Measurements from ENCODE around the gene DEFB108B.
"Not testable (repeated sequence)": the region's sequence is repeated elsewhere in the genome, so short reads cannot be mapped to it uniquely, and the experiment has no call there.

DEFB108B gene

DNA sequence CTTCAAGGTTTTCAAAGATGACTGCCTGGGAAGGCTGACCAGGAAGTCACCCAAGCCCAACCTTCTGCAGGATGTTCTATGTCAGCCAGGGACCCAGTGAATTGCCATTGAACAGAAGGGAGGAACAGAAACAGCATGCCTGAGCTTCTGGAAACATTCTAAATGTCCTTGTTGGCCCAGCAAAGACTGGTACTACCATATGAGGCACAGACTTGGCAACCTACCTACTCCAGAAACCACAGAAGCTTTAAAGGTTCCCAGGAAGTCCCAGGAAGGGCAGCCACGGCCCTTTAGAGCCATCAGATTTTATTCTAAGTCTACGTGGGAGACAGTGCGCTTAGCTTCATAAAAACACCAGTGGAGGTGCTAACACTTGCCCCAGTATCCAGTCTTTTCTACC is 20.5 kb upstream of the DEFB108B start:
- in situ Hi-C loops (cut with MboI; ENCODE audit: low pct_unique_long_range_greater_than_20kb, low sequenced_read_pairs); DNase-seq: not testable (repeated sequence)

DNA sequence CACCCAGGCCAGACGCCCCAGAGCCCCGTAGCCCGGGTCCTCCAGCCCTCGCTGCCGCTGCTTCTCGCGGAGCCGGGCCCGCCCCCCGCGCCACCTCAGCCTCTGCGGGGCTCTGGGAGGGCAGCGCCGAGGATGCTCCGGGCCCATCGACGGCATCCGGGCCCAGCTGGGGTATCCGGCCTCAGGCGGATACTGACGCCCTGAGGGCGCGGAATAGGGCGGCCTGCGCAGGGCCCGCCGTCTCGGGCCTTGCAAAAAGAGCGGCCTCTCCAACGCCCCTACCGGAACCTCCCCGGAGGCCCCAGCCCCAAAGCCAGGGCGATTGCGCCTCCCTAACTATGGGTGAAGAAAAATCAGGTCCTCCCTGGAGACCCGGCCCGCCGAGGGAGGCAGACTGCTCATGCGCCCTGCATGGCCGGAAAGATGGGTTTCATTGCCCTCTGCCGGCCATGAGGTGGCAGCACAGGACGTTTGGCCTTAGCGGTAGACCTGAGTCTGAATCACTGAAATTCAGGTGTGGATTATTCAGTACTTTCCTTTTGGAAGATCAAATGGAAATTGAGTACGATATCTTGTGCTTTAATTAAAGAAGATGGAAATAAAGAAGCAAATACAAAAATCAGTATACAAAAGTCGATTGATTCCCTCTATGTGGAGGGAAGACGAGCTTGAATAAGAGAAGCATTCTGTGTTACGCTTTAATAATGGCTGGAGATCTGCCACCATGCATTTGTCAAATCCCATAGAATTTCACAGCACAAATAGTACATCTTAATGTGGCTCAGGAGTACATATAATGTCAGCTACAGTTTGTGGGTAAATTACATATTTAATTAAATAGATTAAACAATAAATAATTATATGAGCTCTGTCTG is 19.3 kb upstream of the DEFB108B start:
- peak; percentile 66 for DNase-seq
- in situ Hi-C loops (cut with MboI; ENCODE audit: low pct_unique_long_range_greater_than_20kb, low sequenced_read_pairs) = not testable (repeated sequence)

DNA sequence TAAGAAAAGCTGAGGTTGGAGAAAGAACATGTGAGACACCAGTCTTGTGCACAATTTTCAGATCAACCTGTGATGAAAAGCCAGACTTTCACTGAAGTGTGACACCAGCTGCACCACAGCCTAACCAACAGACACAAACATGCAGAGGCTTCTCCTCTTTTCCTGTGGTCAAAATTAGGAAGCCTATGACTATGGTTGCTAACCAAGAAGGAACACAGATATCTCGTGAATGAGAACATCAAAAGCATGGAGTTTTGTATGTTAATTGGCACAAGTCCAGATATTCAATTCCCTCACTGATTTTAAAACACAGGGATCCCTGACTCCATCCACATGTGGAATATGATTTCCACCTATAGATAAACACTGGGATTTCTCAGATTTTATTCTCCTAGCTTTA is 11.5 kb upstream of the DEFB108B start:
- in situ Hi-C loops (cut with MboI; ENCODE audit: low pct_unique_long_range_greater_than_20kb, low sequenced_read_pairs) = not testable (repeated sequence)
- DNase-seq = peak; percentile 54

DNA sequence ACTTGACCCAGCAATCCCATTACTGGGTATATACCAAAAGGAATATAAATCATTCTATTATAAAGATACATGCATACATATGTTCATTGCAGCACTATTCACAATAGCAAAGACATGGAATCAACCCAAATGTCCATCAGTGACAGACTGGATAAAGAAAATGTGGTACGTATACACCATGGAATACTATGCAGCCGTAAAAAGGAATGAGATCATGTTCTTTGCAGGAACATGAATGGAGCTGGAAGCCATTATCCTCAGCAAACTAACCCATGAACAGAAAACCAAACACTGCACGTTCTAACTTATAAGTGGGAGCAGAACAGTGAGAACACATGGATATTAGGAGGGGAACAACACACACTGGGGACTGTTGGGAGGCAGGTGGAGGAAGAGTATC is 3.8 kb upstream of the DEFB108B start:
- in situ Hi-C loops (cut with MboI; ENCODE audit: low pct_unique_long_range_greater_than_20kb, low sequenced_read_pairs); DNase-seq: not testable (repeated sequence)

DNA sequence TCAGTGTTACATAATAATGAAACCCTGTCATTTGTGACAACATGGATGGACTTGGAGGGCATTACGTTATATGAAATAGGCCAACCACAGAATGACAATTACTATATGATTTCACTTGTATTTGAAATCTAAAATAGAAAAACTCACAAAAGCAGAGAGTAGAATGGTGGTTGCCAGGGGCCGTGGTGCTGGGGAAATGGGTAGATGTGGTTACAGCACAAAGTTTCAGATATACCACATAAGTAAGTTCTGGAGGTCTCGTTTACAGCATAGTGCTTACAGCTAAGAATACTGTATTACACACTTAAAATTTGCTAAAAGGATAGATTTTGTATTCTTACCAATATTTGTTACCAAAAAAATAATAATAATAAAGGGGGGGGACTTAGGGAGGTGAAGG is 3.3 kb upstream of the DEFB108B start:
- DNase-seq; in situ Hi-C loops (cut with MboI; ENCODE audit: low pct_unique_long_range_greater_than_20kb, low sequenced_read_pairs): not testable (repeated sequence)

DNA sequence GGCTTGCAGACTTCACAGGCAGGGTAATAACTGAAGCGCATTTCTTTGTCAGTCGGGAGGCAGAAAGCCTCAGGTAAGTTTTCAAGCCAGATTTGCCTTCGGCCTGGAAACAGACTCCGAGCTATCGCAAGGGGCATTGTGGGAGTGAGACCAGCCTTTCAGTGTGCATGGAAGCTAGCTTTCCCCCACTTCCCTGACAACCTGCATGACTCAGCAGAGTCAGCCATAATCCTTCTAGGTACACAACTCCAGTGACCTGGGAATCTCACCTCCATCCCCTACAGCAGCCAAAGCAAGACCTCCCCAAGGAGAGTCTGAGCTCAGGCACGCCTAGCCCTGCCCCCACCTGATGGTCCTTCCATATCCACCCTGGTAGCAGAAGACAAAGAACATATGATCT is 9.7 kb downstream of the DEFB108B start:
- in situ Hi-C loops (cut with MboI; ENCODE audit: low pct_unique_long_range_greater_than_20kb, low sequenced_read_pairs) = not testable (repeated sequence)

DNA sequence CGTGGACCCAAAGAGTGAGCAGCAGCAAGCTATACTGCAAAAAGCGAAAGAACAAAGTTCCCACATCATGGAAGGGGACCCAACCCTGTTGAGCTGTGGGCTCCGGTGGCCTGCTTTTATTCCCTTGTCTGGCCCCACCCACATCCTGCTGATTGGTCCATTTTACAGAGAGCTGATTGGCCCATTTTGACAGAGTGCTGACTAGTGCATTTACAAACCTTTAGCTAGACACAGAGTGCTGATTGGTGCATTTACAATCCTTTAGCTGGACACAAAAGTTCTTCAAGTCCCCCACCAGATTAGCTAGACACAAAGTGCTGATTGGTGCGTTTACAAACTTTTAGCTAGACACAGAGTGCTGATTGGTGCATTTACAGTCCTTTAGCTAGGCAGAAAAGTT is 10.4 kb downstream of the DEFB108B start:
- in situ Hi-C loops (cut with MboI; ENCODE audit: low pct_unique_long_range_greater_than_20kb, low sequenced_read_pairs); DNase-seq: not testable (repeated sequence)

More for the DNA sequence above, 9.7 kb downstream of the DEFB108B start:
- not testable (repeated sequence) for DNase-seq

DNA sequence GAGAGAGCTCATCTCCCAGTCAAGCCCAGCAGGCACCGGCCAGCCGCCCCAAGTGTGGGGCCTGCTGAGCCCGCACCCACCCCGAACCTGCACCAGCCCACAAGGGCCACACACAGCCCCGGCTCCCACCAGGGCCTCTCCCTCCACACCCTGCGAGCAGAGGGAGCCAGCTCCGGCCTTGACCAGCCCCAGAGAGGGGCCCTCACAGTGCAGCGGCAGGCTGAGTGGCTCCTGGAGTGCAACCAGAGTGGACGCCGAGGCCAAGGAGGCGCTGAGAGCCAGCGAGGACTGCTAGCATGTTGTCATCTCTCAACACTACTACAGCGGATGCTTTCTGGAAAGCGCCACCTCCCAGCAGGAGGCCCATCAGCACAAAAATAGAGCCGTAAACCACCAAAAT is 10.9 kb downstream of the DEFB108B start:
- in situ Hi-C loops (cut with MboI; ENCODE audit: low pct_unique_long_range_greater_than_20kb, low sequenced_read_pairs) = no loop called here
- no peak for DNase-seq

DNA sequence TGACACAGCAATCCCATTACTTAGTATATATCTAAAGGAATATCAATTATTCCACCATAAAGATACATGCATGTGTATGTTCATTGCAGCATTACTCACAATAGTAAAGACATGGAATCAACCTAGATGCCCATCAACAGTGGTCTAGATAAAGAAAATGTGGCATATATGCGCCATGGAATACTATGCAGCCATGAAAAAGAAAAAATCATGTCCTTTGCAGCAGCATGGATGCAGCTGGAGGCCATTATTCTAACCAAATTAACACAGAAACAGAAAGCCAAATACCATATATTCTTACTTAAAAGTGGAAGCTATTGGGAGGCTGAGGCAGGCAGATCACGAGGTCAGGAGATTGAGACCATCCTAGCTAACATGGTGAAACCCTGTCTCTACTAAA is 20.9 kb downstream of the DEFB108B start:
- in situ Hi-C loops (cut with MboI; ENCODE audit: low pct_unique_long_range_greater_than_20kb, low sequenced_read_pairs); DNase-seq: not testable (repeated sequence)

DNA sequence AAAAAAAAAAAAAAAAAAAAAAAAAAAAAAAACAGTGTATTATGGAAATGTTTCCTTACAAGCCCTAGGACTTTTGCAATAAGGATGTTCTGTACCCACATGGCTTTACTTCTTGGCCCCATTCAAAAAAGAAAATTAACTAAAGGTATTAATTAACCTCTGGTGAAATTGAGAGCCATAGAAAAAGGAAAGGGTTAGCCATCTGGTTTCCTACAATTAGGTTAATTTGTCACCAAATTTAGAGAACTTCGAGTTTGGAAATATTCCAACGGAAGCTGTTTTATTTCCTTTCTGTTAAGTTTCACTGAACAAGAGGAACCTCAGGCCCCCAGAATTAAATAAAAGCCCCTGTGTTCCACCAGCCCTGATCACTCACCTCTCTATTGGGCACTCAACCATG is 22.9 kb downstream of the DEFB108B start:
- in situ Hi-C loops (cut with MboI; ENCODE audit: low pct_unique_long_range_greater_than_20kb, low sequenced_read_pairs) = not testable (repeated sequence)
- DNase-seq = peak; percentile 84

DNA sequence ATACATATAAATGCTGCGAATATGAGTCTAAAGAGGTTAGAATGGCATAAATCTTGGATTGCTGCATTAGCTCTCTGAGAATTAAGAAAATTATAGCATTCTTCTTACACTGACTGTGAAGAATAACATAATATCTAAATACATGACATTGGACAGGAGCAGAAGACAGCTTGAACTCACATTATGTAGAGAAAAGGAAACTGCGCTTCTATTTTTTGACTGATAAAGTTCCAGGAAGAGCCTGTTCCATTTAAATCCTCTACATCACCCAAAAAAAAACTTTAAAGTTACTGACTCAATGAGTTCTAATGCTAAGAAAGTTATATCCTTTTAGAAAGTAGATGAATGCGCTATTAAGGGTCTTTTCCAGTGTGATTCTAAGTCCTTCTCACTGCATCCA is 27.8 kb downstream of the DEFB108B start:
- in situ Hi-C loops (cut with MboI; ENCODE audit: low pct_unique_long_range_greater_than_20kb, low sequenced_read_pairs); DNase-seq: not testable (repeated sequence)

DNA sequence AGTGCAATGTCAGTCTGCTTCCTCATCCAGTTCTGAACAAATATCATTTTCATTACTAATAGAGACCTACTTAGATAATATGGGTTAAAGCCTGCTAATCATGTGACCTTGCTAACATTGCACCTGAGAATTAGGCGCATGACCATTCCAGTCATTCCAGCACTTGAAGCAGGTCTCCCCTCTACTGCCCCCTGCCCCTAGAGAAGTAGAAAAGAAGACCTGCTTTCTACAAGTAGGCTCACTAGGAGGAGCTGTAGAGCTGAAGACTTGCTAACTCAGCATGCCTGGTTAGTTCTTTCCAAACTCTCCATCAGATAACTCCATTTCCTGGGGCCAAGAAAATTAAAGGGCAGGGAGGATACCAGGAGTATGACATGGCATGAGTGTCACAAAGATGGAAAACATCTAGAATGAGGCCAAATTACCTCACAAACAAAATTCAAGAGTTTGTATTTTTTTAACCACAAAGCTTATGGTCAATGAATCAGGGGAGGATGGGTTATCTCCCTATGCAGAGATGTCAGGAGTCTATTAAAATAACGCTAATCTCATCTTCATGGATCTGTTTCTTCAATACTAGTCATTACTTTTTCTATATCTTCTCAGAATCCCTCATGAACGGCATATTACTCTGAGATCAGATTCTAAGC is 31.1 kb downstream of the DEFB108B start:
- in situ Hi-C loops (cut with MboI; ENCODE audit: low pct_unique_long_range_greater_than_20kb, low sequenced_read_pairs) = not testable (repeated sequence)
- peak; percentile 65 for DNase-seq

DNA sequence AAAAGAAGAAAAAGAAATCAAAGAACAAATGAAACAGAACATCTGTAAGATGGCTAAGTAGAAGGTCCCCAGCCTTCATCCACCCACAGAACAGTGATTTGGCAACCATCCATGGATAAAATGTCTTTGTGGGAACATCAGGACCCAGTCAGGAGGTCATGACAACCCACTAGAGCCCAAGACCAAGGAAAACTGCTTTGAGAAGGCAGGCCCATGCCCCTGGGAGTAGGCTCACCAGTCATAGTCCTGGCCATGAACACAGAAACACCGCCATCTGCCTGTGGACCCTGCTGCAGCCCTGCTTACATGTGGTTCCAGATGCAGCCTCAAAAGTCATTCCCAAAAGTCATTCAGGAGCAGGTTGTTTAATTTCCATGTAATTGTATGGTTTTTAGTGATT is 34.2 kb downstream of the DEFB108B start:
- in situ Hi-C loops (cut with MboI; ENCODE audit: low pct_unique_long_range_greater_than_20kb, low sequenced_read_pairs); DNase-seq: not testable (repeated sequence)

DNA sequence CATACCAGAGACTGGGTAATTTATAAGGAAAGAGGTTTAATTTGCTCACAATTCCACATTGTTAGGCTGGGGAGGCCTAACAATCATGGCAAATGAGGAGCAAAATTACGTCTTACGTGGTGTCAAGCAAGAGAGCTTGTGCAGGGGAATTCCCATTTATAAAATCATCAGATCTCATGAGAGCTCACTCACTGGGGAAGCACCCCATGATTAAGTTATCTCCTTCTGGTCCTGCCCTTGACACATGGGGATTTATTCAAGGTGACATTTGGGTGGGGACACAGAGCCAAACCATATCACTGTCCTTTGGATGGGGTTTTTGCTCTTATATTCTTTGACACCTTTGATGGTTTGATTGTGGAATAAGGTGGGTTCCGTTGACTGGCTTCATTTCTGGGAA is 36.9 kb downstream of the DEFB108B start:
- DNase-seq; in situ Hi-C loops (cut with MboI; ENCODE audit: low pct_unique_long_range_greater_than_20kb, low sequenced_read_pairs): not testable (repeated sequence)

DNA sequence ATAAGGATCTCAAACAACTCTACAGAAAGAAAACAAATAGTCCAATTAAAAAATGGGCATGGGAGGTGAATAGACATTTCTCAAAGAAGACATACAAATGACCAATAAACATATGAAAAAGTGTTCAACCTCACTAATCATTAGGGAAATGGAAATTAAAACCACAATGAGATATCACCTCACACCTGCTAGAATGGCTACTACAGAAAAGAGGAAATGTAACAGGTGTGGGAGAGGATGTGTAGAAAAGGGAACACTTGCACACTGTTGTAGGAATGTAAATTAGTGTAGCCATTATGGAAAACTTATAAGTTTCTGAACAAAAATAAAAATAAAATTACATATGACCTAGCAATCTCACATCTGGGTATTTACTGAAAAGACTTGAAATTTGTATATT is 37.7 kb downstream of the DEFB108B start:
- in situ Hi-C loops (cut with MboI; ENCODE audit: low pct_unique_long_range_greater_than_20kb, low sequenced_read_pairs) = not testable (repeated sequence)

DNA sequence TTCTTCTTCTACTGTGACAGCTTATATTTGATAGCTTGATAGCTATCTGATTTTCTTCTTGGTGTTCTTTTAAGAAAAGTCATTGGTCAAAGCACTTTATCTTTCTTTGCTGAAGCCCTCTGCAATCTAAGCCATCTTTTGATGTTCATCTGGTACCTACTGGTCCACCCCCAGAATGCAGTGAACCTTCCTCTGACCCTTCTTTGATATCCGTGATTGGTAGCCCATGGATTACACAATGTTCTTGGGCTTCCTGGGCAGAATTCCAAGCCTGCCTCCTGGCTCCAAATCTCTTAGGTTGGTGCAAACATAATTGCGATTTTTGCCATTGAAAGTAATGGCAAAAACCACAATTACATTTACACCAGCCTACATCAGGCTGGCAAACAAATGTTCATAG is 43.3 kb downstream of the DEFB108B start:
- in situ Hi-C loops (cut with MboI; ENCODE audit: low pct_unique_long_range_greater_than_20kb, low sequenced_read_pairs); DNase-seq: not testable (repeated sequence)

More for the DNA sequence above, 37.7 kb downstream of the DEFB108B start:
- not testable (repeated sequence) for DNase-seq

DNA sequence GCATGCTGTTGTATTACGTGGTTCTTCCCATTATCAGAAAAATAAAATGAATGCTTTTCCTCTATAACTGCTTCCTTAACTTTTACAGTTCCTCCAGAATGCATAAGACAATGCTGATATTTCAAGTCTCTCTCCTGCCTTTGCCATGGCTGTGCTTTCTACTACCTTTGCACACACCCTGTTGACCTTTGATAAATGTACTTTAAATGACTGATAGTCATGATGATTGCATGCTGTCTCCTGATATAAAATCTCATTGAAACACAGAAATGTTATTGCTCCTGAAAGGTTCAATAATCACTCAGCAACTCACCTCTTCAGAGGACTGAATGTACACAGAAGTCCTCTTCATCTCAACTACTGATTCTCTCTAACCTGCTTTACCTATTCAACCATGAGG is 45.1 kb downstream of the DEFB108B start, which contains the start of gene DEFB131B:
Gene DEFB131B (plus strand): TSS at position 395 of the 400 bp plus-strand sequence. CDS start 0 bp downstream, at position 395.
- DNase-seq; in situ Hi-C loops (cut with MboI; ENCODE audit: low pct_unique_long_range_greater_than_20kb, low sequenced_read_pairs): not testable (repeated sequence)

DNA sequence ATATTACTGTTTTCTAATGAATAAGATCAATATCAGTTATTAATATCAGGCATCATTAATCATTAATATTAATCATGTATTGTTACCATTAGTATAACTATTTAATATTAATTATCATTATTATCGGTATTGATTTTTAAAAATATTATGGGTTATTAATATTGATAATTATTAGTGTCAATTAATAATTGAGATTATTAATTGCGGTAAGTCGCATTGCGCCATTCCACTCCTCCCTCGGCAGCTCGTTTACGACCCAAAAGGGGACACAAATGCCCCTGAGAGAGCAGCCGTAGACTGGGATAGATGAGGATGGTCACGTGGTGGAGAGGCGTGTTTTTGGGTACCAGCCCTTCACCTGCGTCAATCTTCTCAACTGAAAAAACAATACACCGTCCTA is 52.8 kb downstream of the DEFB108B start:
- DNase-seq; in situ Hi-C loops (cut with MboI; ENCODE audit: low pct_unique_long_range_greater_than_20kb, low sequenced_read_pairs): not testable (repeated sequence)
